LNCAP (cell line): ENCODE results near the gene JARID2.

Experiments
- TF ChIP-seq, protein P1 (sequence below): fragments of 450-650 bp; IDR thresholded peaks from 2 replicates; pipeline ENCODE4 v1.5.1; 2017; ENCODE audit warnings: mild to moderate bottlenecking

JARID2 gene

DNA sequence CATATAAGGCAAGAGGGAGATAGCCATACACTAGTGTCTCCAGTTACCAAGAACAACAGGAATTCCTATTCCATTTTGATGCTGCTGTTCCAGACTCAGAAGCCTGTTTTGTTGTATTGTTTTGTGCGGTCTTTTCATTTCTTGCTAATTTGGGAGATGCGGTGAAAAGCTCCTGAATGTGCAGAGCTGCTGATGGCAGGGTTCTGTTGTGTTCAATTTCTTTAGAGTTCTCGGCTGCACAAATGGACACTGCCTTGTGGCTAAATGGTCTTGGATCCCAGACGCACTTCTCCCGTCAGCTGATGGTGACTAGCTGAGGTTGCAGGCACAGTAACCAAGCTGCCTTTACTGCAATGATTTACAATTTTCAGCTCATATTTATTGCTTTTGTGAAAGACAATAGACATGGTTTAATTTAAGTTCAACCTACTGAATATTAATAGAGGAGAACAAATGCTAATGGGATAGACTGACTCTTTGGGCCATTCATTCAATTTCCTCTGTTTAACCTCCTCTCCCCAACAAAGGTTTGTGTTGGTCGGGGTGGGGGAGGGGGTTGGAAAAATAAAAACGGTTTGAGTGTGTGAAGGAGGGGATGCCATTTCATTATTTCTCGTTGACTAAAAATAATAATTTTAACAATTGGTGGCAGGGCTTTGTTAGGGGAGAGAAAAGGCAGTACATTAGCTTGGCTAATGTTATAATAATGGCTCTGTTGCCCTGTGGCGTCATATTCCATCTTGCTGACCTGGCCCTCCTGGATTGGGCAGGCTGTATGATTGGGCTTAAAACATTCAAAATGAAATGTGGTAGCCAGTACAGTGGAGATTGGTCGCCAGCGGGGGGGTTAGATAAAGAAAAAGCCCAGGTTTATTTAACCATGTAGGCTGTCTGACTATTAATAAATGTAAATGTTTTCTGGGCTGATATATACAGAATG is 159.5 kb downstream of the JARID2 start:
- TF ChIP-seq, protein P1, sequence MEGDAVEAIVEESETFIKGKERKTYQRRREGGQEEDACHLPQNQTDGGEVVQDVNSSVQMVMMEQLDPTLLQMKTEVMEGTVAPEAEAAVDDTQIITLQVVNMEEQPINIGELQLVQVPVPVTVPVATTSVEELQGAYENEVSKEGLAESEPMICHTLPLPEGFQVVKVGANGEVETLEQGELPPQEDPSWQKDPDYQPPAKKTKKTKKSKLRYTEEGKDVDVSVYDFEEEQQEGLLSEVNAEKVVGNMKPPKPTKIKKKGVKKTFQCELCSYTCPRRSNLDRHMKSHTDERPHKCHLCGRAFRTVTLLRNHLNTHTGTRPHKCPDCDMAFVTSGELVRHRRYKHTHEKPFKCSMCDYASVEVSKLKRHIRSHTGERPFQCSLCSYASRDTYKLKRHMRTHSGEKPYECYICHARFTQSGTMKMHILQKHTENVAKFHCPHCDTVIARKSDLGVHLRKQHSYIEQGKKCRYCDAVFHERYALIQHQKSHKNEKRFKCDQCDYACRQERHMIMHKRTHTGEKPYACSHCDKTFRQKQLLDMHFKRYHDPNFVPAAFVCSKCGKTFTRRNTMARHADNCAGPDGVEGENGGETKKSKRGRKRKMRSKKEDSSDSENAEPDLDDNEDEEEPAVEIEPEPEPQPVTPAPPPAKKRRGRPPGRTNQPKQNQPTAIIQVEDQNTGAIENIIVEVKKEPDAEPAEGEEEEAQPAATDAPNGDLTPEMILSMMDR = no peak

DNA sequence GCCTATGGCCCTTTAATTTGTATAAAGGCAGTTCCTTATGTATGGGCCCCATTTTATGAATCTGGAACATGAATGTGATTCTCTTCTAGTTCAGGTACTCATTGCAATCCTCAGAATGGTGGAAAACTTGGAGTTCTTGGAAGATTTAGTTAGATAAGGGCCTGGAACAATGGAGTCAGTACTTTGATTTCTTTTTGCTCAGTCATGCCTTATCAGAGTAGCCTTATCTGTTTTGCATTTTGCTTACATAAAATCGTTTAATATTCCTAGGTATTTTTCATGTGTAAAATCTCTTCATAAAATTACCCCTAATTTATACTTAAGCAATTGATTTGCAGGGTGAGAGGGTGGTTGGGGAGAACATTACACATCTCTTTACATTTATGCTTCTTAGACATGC is 160.6 kb downstream of the JARID2 start:
- TF ChIP-seq, protein P1 = no peak

DNA sequence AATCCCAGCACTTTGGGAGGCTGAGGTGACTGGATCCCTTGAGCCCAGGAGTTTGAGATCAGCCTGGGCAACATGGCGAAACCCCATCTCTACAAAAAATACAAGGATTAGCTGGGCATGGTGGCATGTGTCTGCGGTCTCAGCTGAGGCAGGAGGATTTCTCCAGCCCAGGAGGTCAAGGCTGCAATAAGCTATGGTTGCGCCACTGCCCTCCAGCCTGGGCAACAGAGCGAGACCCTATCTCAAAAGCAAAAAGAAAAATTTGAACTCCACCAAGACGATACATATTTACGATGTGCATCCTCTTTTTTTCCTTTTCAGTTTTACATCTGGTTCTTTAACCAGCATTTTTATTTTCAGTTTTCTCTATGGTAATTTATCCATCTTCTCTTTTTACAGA is 162.1 kb downstream of the JARID2 start:
- TF ChIP-seq, protein P1 = no peak

DNA sequence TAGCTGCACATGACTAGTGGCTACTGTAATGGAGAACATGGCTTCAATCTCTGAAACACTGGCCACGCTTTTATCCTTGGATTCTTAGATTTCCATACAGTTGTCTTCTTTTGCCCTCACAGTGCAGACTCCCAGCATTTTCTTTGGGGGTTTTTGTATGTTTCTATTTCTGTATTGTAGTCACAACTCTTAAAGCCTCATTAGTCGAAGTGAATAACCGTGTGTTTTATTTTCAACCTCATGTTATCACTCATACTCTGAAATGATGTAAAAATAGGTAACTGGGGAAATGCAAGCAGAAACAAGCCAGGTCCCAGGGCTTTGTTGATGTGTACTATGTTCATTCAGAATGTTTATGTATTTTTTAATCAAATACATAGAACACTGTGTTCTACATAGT is 162.9 kb downstream of the JARID2 start:
- TF ChIP-seq, protein P1 = no peak

DNA sequence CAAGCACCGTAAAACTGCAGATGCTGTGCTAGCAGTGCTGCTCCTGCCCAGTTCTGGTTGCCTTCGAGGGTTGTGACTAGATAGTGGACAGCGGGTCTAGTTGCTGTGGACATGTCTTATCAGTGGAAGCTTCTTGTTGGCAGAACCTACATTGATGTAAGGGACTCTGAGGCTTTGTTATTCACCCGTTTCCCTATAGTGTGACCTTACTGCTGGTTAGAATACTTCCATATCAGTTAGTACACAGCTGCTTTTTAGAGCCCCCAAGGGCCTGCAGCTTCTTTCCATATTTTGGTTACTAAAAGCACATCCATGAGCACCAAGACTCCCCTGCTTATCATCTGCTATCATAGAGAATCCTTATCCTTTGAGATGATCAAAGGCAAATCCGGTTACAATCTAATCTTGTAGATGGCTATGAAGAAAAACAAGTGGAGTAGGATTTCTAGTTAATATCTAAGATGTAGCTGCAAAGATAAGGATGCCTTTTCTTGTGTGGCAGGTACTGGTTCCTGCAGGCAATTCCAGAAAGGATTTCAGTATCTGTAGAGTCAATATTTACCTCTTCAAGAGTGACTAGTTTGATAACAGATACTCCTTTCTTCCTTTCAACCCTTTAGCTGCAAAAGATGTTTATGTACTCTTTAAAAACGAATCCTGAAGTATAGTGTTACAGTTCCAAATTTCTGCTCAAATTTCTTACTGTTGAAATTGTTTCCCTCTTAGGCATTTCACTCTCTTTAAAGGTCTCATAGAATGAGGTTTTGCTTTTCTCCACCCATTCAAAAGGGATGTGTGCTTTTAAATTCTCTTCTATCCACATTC is 163.6 kb downstream of the JARID2 start:
- TF ChIP-seq, protein P1 = no peak

DNA sequence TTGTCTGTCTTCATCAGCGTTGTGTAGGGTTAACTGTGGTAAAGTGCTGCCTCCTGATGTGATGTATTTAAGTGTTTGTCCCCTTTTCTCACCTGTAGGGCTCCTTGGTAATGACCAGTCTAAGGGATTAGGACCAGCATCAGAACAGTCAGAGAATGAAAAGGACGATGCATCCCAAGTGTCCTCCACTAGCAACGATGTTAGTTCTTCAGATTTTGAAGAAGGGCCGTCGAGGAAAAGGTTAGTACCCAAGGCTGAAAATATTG is 164.2 kb downstream of the JARID2 start:
- TF ChIP-seq, protein P1 = no peak

DNA sequence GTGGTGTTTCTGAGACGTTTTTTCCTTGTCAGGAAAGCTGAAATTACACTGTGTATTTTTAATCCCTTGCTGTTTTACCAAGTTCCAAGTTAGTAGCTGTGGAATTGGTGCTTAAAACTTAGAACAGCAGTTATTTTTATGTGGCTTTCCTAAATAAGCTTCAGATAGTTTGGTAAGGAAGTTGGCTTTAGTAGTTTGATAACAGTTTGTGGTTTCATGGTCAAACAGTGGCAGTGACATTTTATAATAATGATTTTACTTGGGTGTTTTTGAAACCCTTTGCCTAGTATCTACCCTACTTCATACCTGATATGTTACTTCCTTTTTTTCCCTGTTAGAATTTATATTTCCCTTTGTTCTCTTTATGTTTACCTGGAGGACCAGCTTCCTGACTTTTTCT is 164.9 kb downstream of the JARID2 start:
- TF ChIP-seq, protein P1 = no peak
